Activated CD4-positive, alpha-beta T cell treated with anti-CD3 and anti-CD28 coated beads, Interleukin-2, amount 10 ng/mL, durations not matched to agents 24 days and 14 days (primary cell): Measurements from ENCODE around the gene PLIN4. TPM values are rescaled to one million over a fixed set of nuclear protein-coding genes. Genes with fewer than 3 reads are reported as not detected.
A peak's percentile ranks its signal among the peaks of the same experiment; 100 is the strongest.
"Not testable (repeated sequence)": the region's sequence is repeated elsewhere in the genome, so short reads cannot be mapped to it uniquely, and the experiment has no call there.

Source experiments
- DNase-seq: peaks from one replicate; pipeline ENCODE4 v3.0.0; 2022
- H3K27ac Mint-ChIP-seq: one replicate; pipeline ENCODE4 v1.8.0; 2022; ENCODE audit warnings: mild to moderate bottlenecking, mixed read lengths
- H3K27me3 Mint-ChIP-seq: one replicate; pipeline ENCODE4 v1.8.0; 2022; ENCODE audit warnings: mixed read lengths
- H3K36me3 Mint-ChIP-seq: one replicate; pipeline ENCODE4 v1.8.0; 2022; ENCODE audit warnings: low read depth, mild to moderate bottlenecking, mixed read lengths
- H3K4me1 Mint-ChIP-seq: one replicate; pipeline ENCODE4 v1.8.0; 2021; ENCODE audit warnings: mixed read lengths
- H3K4me3 Mint-ChIP-seq: one replicate; pipeline ENCODE4 v1.8.0; 2022; ENCODE audit warnings: mild to moderate bottlenecking, moderate library complexity, mixed read lengths
- H3K9me3 Mint-ChIP-seq: one replicate; pipeline ENCODE4 v1.8.0; 2021; ENCODE audit warnings: mixed read lengths
- intact Hi-C: fragments of 100-400 bp; cut with micrococcal nuclease; formaldehyde crosslinking; loops from one replicate; pipeline ENCODE4 v1.15.1; 2023
- total RNA-seq: library from RNA; stranded (reverse); gene quantifications from 2 replicates; pipeline ENCODE4 v1.2.3, GENCODE V29; 2022

The PLIN4 gene
- total RNA-seq, 1 donor from 2014 or later = not detected

DNA sequence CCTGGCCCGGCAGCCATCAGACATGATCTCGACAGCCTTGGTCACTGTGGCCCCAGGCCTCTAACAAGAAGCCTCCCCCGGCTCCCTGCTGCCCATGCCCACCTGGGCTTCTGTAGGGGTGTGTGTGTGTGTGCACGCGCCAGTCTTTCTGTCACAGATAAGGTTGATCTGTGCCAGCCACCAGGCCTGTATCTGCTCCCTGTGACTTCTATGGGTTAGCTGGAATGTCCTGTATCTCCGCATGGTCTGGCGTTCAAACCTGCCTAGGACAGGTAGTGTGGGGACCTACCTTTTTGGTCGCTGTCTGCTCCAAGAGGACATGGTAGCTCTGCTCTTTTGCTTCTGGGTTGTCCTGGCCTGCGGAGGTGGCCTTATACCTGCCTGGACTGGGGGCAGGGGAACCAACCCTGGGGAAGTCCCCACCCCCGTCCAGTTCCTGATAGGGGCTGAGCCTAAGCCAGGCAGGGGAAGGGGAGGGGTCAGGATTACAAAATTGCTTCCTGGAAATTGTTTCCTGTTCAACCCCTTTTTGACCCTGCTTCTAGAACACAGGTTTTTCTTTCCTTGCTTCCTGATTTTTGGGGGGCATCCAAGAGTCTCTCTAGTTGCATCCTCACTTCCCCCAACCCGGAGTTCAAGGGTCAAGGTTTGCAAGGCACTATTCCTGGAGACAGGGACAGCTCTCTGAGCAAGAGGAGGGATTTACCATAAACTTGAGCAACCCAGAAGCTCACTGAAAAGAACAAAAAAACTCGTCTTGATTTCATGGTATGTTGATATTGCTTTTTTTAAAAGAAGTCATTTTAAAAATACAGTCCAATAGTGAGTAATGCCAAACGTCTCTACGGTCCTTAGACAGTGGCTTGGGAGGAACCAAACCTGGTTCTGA is 21.7 kb upstream of the PLIN4 start, which contains the start of gene LRG1:
TSS of gene LRG1 (minus strand) at position 344 of the 889 bp plus-strand sequence. CDS start at position 321, 23 bp downstream.
- Mint-ChIP-seq H3K36me3 (no peaks in the 10 kb centered on the region), H3K4me3 (peak within 1 kb of the TSS; percentile 31), H3K9me3 (no peaks in the 10 kb centered on the region), H3K27me3 (peaks cover 3% of the 10 kb centered on the region), H3K27ac (peak within 1 kb of the TSS; percentile 32), H3K4me1 (peaks cover 14% of the 10 kb centered on the region)
- intact Hi-C loops = no loop called here
- DNase-seq = peak; percentile 65

DNA sequence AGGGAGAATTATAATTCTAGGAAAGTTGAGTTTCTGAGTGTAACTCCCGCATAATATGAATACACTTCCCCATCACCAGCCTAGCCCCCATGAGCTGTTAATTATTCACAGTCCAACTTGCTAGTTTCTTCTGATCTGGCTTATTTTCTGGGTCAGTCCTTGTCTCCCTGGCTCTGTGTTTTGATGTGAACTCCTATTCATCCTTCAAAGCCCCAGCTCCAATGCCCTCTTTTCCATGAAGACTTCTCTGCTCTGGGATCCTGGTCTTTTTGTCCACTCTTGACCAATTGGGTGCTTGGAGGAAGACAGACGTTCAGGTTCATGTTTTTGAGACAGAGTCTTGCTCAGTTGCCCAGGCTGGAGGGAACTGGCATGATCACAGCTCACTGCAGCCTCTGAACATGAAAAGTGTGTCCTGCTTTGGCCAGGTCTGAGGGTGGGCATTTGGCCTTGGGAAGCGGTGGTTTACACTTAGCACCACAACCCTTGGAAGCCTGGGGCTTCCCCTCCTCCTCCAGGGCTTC is 20.9 kb upstream of the PLIN4 start:
- Mint-ChIP-seq H3K4me3 (no peak overlapping the region), H3K36me3 (no peaks in the 10 kb centered on the region), H3K27ac (no peak overlapping the region), H3K9me3 (no peaks in the 10 kb centered on the region), H3K4me1 (peaks cover 14% of the 10 kb centered on the region), H3K27me3 (peaks cover 5% of the 10 kb centered on the region)
- no peak for DNase-seq
- intact Hi-C loops = no loop called here

GRCh38 chr19:4538601-4538954 is 20.3 kb upstream of the PLIN4 start:
- Mint-ChIP-seq H3K4me3 (no peak overlapping the region), H3K36me3 (no peaks in the 10 kb centered on the region), H3K9me3 (no peaks in the 10 kb centered on the region), H3K4me1 (peaks cover 14% of the 10 kb centered on the region), H3K27me3 (peaks cover 5% of the 10 kb centered on the region), H3K27ac (no peak overlapping the region)
- no peak for DNase-seq
- intact Hi-C loops = no loop called here

- Mint-ChIP-seq H3K4me1 (peaks cover 14% of the 10 kb centered on the region), H3K9me3 (no peaks in the 10 kb centered on the region), H3K27ac (no peak overlapping the region), H3K4me3 (no peak overlapping the region), H3K27me3 (peaks cover 9% of the 10 kb centered on the region), H3K36me3 (no peaks in the 10 kb centered on the region)
- intact Hi-C loops = no loop called here
- DNase-seq = no peak
These were observed 19.8 kb upstream of the PLIN4 start for GRCh38 chr19:4537953-4538600.

- H3K4me3 Mint-ChIP-seq = no peak overlapping the region
- peaks cover 14% of the 10 kb centered on the region for H3K4me1 Mint-ChIP-seq
- intact Hi-C loops = no loop called here
- no peak overlapping the region for H3K27ac Mint-ChIP-seq
- H3K9me3 Mint-ChIP-seq = no peaks in the 10 kb centered on the region
- peaks cover 9% of the 10 kb centered on the region for H3K27me3 Mint-ChIP-seq
- H3K36me3 Mint-ChIP-seq = no peaks in the 10 kb centered on the region
- no peak for DNase-seq
These were observed 18.5 kb upstream of the PLIN4 start for GRCh38 chr19:4536798-4537197.

GRCh38 chr19:4534836-4535658 is 16.8 kb upstream of the PLIN4 start, which contains the start of gene PLIN5:
TSS of gene PLIN5 (minus strand) at chr19:4535224. CDS start at chr19:4534074, 1,150 bp downstream.
- H3K36me3 Mint-ChIP-seq = no peaks in the 10 kb centered on the region
- no peak within 1 kb of the TSS for H3K27ac Mint-ChIP-seq
- H3K4me1 Mint-ChIP-seq = peaks cover 10% of the 10 kb centered on the region
- no peaks in the 10 kb centered on the region for H3K9me3 Mint-ChIP-seq
- no peak within 1 kb of the TSS for H3K4me3 Mint-ChIP-seq
- intact Hi-C loops = no loop called here
- peak; percentile 70 for DNase-seq
- peaks cover 9% of the 10 kb centered on the region for H3K27me3 Mint-ChIP-seq

GRCh38 chr19:4533835-4534424 is 15.6 kb upstream of the PLIN4 start:
- DNase-seq = no peak
- peaks cover 9% of the 10 kb centered on the region for H3K27me3 Mint-ChIP-seq
- intact Hi-C loops = no loop called here
- H3K4me3 Mint-ChIP-seq = no peak overlapping the region
- H3K27ac Mint-ChIP-seq = no peak overlapping the region
- no peaks in the 10 kb centered on the region for H3K36me3 Mint-ChIP-seq
- no peaks in the 10 kb centered on the region for H3K9me3 Mint-ChIP-seq
- peaks cover 3% of the 10 kb centered on the region for H3K4me1 Mint-ChIP-seq

GRCh38 chr19:4533334-4533733 is 15.0 kb upstream of the PLIN4 start:
- intact Hi-C loops = no loop called here
- no peaks in the 10 kb centered on the region for H3K36me3 Mint-ChIP-seq
- no peak for DNase-seq
- H3K27ac Mint-ChIP-seq = no peak overlapping the region
- H3K9me3 Mint-ChIP-seq = no peaks in the 10 kb centered on the region
- H3K4me1 Mint-ChIP-seq = peaks cover 2% of the 10 kb centered on the region
- peaks cover 9% of the 10 kb centered on the region for H3K27me3 Mint-ChIP-seq
- no peak overlapping the region for H3K4me3 Mint-ChIP-seq

GRCh38 chr19:4531562-4532165 is 13.4 kb upstream of the PLIN4 start:
- Mint-ChIP-seq H3K4me3 (no peak overlapping the region), H3K9me3 (no peaks in the 10 kb centered on the region), H3K36me3 (no peaks in the 10 kb centered on the region), H3K4me1 (peaks cover 2% of the 10 kb centered on the region), H3K27ac (no peak overlapping the region), H3K27me3 (peaks cover 9% of the 10 kb centered on the region)
- intact Hi-C loops = no loop called here
- no peak for DNase-seq

- Mint-ChIP-seq H3K36me3 (no peaks in the 10 kb centered on the region), H3K27ac (no peak overlapping the region), H3K4me1 (no peaks in the 10 kb centered on the region), H3K27me3 (peaks cover 6% of the 10 kb centered on the region), H3K9me3 (no peaks in the 10 kb centered on the region), H3K4me3 (no peak overlapping the region)
- DNase-seq = no peak
- intact Hi-C loops = no loop called here
These were observed 11.7 kb upstream of the PLIN4 start for GRCh38 chr19:4529924-4530522.

DNA sequence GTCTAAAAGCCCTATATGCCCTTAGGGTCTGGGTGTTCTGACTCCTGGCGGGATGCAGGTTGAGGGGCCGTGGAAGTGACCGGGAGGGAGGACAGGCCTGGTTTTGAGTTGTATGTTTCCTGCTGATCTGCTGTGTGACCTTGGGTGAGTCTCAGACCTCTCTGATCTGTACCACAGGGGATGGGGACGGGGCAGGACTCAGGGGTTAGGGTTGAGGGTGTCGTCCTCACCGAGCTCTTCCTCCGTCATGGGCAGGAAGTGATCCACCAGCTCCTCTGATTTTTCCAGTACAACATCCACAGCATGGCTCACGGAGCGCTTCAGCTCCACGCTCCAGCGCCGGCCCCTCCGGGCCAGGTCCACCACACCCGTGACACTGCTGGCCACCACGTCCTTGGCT is 10.6 kb upstream of the PLIN4 start:
- intact Hi-C loops = no loop called here

DNA sequence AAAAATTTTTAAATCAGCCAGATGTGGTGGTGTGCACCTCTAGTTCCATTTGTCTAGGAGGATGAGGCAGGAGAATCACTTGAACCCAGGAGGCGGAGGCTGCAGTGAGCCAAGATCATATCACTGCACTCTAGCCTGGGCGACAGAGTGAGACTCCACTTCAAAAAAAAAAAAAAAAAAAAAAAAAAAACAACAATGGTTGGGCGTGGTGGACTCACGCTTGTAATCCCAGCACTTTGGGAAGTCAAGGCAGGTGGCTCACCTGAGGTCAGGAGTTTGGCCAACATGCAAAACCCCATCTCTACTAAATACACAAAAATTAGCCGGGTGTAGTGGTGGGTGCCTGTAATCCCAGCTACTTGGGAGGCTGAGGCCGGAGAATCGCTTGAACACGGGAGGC is 9.1 kb upstream of the PLIN4 start:
- intact Hi-C loops, H3K27me3 Mint-ChIP-seq, H3K4me1 Mint-ChIP-seq, H3K27ac Mint-ChIP-seq, H3K4me3 Mint-ChIP-seq, H3K36me3 Mint-ChIP-seq, H3K9me3 Mint-ChIP-seq, DNase-seq: not testable (repeated sequence)

More for the DNA sequence above, 10.6 kb upstream of the PLIN4 start:
- Mint-ChIP-seq H3K27ac (no peak overlapping the region), H3K27me3 (peaks cover 4% of the 10 kb centered on the region), H3K9me3 (no peaks in the 10 kb centered on the region), H3K4me3 (no peak overlapping the region), H3K36me3 (no peaks in the 10 kb centered on the region), H3K4me1 (no peaks in the 10 kb centered on the region)
- DNase-seq = no peak

DNA sequence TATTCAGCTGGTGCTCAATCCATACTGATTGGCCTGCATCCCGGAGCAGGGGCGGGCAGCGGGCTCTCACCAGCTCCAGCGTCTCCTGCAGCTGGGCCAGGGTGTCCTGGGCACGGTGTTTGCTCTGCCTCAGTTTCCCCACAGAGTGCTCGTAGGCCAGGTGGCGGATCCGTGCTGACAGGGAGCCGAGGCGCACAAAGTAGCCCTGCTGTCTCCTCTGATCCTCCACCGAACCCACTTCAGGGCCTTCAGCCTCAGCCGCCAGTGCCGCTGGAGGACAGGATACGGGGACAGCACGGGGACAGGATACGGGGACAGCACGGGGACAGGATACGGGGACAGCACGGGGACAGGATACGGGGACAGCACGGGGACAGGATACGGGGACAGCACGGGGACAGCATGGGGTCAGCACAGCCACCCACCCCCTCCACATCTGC is 7.3 kb upstream of the PLIN4 start:
- Mint-ChIP-seq H3K27me3 (peaks cover 2% of the 10 kb centered on the region), H3K9me3 (no peaks in the 10 kb centered on the region), H3K4me3 (no peak overlapping the region), H3K36me3 (no peaks in the 10 kb centered on the region), H3K4me1 (no peaks in the 10 kb centered on the region), H3K27ac (no peak overlapping the region)
- intact Hi-C loops = no loop called here
- no peak for DNase-seq
